SHP77 treated with DMSO at 0.1 percent for 48 hours (cell line): ENCODE results near the gene MPZL3.

Experiments
- DNase-seq: peaks from one replicate; lab custom pipeline; 2025; lab: John Stamatoyannopoulos, UW

MPZL3 gene

DNA sequence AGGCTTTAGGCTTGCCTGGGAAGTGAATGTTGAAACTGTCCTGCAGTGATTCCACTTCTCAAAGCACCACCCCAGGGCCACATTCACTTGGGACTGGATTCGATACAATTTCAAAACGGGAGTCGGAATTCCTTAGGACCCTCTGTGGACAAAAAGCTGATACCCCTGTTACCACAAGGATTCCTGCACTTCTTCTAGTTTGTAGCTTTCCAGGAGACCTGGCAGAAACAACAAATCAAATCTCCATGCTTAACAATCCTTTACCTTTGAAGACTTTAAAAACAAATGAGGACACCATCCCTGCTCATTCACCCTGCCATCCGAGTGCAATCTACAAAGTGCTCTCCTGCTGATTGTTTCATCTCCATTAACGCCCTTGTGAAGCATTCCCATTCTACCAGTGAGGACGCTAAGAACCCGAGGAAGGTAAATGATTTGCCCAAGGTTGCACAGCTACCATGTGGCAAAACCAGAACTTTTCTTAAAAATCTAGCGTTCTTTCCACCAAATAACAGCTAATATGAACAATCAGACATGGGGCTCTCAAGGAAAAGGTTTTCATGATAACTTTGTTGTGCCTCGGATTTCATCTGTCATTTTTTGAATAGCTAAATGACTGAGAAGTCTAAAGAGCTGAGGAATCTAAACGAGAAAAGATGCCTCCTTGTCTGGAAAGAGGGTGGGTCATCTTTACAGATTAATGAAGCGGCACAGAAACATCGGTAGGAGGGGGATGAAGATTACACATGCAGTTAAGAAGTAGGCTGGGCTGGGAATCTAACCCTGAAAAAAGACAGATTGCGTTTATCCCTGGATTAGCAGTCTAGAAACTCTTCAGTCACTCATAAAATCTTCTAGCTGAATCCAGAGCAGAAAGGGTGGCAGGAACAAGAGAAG lies 12.7 kb upstream of the MPZL3 start:
- DNase-seq = no peak

DNA sequence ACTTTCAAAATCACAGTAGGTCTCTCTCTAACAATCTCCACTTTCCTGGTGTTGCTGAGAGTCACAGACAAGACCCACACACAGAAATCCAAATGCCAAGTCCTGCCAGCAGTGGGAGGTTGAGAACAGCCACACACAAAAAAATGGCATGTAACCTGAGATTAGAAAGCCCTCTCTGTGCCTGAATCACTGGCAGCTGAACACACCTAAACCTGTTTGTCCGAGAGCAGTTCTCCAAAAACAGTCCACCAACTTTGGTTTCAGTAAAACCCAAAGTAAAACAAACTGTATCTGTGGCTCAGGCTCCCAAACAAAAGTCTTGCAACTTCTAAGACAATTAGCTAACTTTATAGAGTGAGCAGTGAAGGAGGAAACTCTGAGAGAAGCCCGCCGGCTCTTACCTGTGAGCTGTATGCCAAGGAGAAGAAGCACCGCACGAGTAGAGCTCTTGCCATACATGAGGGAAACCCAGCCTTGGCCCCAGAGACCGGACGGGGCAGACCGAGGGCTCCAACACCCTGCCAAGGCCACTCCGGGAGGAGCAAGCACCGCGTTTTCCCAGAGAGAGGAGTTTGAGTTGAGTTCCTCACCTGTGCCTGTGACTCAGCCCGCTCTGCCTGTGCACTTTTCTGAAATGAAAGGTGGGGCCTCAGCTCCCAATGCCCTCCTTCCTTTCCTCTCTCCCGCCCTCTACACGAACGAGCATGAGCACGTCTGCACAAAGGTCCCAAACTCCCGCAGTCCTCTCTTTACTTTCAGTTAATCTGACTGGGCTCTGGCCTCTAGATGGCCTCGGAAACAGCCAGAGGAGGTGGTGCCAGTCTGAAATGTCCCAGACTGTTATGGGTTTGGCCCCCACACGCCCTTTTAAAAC lies 11.8 kb upstream of the MPZL3 start, which contains the start of gene MPZL2:
TSS of gene MPZL2 (minus strand) at position 603 of the 874 bp plus-strand sequence. CDS start at position 459, 144 bp downstream.
- no peak for DNase-seq

- no peak for DNase-seq
These were observed 10.9 kb upstream of the MPZL3 start for GRCh38 chr11:118263112-118263511.

DNA sequence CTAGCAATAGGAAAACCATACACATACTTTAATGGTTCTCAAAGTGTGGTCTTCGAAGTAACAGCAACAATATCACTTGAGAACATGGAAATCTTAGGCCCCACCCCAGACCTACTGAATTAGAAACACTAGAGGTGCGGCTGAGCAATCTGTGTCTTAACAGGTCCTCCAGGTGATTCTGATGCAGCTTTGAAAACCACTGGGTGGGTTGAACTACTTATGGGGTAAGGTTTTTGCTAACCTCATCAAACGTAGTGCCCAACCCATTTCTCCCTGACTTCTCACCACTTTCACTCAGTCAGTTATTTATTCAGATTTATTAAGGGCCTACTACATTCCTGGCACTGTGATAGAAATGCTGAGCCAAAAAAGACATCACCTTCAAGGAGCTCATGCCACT lies 8.2 kb upstream of the MPZL3 start:
- DNase-seq = no peak

GRCh38 chr11:118259138-118259537 lies 7.0 kb upstream of the MPZL3 start:
- DNase-seq = no peak

GRCh38 chr11:118258410-118258809 lies 6.2 kb upstream of the MPZL3 start:
- DNase-seq = no peak

DNA sequence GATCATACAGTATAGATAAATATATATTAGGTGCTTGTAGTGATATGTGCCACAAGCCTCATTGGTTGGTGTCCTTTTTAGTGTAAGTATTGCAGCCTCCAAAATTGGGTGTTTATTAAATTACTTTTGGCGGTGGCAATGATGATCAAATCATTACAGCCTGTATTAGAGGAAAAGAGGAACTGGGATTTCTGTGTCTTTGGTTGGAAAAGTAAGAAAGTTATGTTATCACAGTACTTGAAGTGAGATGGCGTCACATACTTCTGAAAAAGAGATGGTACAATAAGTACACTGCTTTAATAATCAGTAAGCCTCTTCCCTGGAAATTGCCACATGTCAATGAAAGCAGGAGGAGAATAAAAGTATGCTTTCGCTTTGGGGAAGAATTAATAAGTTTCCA lies 523 bp upstream of the MPZL3 start:
- DNase-seq = no peak

DNA sequence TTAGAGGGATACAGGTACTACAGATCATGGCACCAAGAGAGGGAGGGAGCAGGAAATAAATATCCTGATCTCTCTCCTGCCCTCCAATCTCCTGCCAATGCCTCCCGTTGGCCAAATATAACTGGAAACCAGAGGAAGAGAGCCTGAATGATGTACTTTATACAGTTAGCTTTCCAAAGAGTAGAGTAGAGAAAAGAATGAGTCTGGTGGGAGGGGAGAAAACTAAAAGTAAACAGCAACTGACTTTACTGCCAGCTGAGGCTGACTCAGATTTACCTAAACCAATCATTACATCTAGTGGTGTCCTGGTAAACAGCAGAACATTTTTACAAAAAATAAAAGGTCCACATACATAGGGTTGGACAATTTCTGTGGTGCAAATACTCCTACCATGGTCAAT lies 5.1 kb downstream of the MPZL3 start:
- DNase-seq = no peak

GRCh38 chr11:118245936-118246562 lies 6.1 kb downstream of the MPZL3 start:
- no peak for DNase-seq

DNA sequence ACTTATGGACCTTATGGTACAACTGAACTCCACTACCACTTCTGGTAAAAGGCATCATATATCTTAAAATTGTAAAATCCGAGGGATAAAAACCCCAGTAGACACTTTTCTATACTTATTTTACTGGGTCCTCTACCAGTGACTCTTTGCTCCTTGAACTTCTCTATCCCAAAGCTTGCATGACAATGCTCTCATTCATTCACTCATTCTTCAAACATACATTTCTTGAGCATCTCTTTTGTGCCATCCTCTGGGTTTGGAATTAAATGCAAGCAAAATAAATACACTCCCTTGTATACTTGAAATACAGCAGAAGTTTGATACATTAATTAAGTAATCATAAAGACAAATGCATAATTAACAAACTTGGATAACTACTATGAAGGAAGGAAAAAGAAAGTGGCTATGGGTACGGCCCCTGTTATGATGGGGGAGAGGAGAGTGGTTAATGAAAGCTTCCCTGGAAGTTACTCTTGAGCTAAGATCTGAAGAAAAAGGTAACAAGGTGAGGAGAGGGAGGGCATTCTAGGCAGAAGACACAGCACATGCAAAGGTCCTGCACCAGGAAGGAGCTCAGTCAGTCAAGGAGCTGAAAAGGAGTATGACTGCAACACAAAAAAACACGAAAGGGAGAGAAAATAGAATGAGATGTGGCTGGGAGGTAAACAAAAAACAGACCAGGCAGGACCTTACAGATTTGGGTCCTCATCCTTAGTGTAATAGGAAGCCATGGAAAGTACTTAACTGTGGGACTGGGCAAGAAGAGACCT lies 8.0 kb downstream of the MPZL3 start:
- DNase-seq = no peak

DNA sequence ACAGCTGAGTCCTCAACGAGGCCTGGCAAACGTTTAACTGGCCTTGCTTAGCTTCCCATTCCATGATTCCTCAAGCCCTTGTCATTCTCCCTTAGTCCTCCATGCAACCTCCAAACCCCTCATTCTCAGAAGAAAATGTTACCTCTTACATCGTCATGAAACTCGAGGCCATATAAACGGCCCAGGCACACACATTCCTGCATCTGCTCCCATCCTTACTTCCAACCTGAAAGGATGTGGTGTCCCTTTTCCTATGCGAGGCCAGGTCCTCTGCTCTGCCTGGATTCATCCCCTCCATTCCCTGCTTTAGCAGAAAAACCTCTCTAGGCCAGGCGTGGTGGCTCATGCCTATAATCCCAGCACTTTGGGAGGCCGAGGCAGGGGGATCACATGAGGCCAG lies 9.0 kb downstream of the MPZL3 start:
- DNase-seq = no peak

DNA sequence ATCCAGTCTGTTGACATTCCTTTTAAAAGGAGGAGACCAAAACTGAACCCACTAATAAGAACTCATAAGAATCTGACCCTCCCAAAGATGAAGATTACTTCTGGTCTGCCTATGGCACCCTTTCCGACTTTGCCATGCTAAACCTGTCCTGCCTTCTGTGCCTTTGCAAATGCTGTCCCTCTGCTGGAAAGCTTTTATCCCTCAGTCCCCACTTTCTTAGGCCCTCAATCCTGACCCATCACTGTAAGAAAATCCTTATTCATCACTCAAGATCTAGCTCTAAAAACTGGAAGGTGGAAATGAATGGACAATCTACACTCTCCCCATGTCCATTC lies 10.4 kb downstream of the MPZL3 start:
- DNase-seq = no peak

DNA sequence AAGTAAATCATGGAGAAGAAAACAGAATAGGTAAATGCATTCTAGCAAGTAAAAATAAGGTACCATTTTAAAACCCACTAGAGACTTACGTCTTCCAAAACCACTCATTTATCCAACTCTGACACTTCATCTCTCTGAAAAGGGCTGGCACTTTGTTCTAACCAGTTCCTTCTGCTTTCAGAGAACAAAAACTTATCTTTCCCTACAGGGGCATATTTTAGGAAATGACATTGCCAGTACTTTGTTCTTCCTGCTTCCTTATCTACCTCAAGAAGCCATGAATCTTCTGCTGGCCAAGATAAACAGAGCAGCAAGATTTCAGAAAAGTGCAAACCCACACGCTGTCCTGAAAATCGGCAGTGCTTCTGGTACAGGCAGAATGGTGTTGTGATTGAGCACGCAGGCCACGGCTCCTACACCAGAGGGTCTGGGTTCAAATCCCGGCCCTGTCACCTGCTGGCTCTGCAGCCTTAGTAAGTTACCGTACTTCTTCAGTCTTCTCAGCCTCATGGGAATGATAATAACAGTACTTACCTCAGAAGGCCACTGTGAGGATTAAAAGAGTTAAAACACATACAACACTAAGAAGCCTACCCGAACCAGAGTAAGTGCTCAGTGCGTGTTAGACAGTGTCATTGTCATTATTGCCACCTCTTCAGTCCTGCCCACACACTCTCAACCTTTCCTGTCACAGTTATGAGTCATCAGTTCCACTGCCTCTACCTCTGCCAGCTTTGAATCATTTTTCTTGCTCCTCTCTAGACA lies 11.0 kb downstream of the MPZL3 start:
- no peak for DNase-seq

GRCh38 chr11:118239509-118240205 lies 12.5 kb downstream of the MPZL3 start:
- no peak for DNase-seq

DNA sequence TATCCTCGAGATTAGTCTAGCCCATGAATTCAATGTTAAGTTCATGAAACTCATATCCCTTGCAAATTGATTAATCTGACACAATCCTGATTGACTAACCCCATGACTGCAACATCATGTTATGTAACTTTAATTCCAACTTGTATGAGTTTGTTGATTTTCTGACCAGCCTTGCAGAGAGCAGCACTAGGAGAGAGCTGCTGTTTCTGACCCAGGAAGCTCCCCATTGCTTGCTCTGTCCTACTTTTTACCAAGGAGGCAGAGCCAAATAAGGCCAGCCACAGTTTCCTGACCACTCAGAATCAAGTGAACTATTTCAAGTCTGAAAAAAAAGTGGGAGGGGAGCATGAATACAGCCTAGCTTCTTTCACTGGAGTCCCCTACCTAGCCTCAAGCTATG lies 13.2 kb downstream of the MPZL3 start:
- no peak for DNase-seq

- no peak for DNase-seq
These were observed 13.7 kb downstream of the MPZL3 start for GRCh38 chr11:118238421-118238820.

DNA sequence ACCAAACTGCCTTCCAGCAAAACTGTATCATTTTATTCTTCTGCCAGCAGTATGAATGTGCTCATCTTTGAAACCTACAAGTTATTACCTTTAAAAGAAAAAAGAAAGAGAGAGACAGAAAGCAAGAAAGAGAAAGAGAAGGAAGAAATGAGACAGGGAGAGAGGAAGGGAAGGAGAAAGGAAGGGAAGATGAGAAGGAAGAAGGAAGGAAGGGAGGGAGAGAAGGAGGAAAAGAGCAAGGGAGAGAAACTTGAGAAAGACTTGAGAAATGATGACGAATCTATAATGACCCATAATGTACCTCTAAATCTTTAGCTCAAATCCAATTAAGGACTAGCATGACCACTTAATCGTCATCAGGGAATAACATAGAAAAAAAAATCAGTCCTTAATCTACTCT lies 16.0 kb downstream of the MPZL3 start:
- DNase-seq = no peak

- no peak for DNase-seq
These were observed 17.3 kb downstream of the MPZL3 start for GRCh38 chr11:118234833-118235232.

- DNase-seq = no peak
These were observed 18.3 kb downstream of the MPZL3 start for GRCh38 chr11:118233850-118234249.

DNA sequence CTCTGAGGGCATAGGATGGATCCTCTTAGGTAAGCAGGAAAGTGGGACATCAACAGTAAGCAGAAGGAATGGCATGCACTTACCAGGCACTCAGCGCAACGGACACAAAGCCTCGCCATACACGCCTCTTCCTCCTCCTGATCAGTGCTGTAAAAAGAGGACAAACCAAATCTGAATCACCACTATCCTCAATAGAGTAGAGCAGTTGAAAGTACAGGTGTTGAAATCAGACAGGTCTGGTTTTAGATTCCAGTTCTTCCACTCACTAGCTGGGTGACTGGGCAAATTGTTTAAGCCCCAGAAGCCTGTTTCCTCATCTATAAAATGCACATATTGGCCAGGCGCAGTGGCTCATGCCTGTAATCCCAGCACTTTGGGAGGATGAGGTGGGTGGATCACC lies 18.8 kb downstream of the MPZL3 start:
- no peak for DNase-seq
